CD4-positive, alpha-beta memory T cell (primary cell): Measurements from ENCODE around the gene CMC2. TPM values are rescaled to one million over a fixed set of nuclear protein-coding genes. Genes with fewer than 3 reads are reported as not detected.
A peak's percentile ranks its signal among the peaks of the same experiment; 100 is the strongest.

Experiments
- CTCF ChIA-PET: fragments of 350-600 bp; sonication (Branson Sonifier 250); formaldehyde crosslinking; loops from one replicate; lab custom pipeline; 2021; ENCODE audit warnings: inconsistent platforms; ENCODE audit not compliant: partially characterized antibody; lab: Charles Lee
- POLR2A ChIA-PET: fragments of 350-600 bp; sonication (Branson Sonifier 250); formaldehyde crosslinking; loops from one replicate; lab custom pipeline; 2021; ENCODE audit not compliant: partially characterized antibody; lab: Charles Lee
- DNase-seq, 5 donors: peaks; one replicate each; pipeline versions ENCODE4 v3.0.0 to v3.0.0-alpha.2; 2020 to 2022; ENCODE audit warnings: mixed read lengths in 1 of 5
- H3K27ac ChIP-seq: one replicate; pipeline ENCODE4 v1.7.0; 2013; ENCODE audit warnings: low read depth, low read length
- H3K27me3 ChIP-seq: 2 replicates; pipeline ENCODE4 v1.7.0; 2013; ENCODE audit warnings: mild to moderate bottlenecking, low read length, moderate library complexity; ENCODE audit not compliant: insufficient read depth
- H3K36me3 ChIP-seq: 2 replicates; pipeline ENCODE4 v1.7.0; 2013; ENCODE audit warnings: mild to moderate bottlenecking, low read length, moderate library complexity; ENCODE audit not compliant: insufficient read depth
- H3K4me1 ChIP-seq: 2 replicates; pipeline ENCODE4 v1.7.0; 2013; ENCODE audit warnings: mild to moderate bottlenecking, low read length, moderate library complexity; ENCODE audit not compliant: insufficient read depth
- H3K4me3 ChIP-seq, 2 donors: one replicate each; pipeline ENCODE4 v1.7.0; 2013; ENCODE audit warnings: low read length in 2 of 2, mild to moderate bottlenecking in 1 of 2
- H3K9me3 ChIP-seq, 2 donors: one replicate each; pipeline ENCODE4 v1.7.0; 2013; ENCODE audit warnings: low read length in 2 of 2, control low read depth in 1 of 2; ENCODE audit not compliant: control insufficient read depth in 1 of 2
- H3K27ac Mint-ChIP-seq, 7 donors: one replicate each; pipeline ENCODE4 v1.8.0; 2020 to 2021; ENCODE audit warnings: mixed read lengths in 7 of 7, mild to moderate bottlenecking in 6 of 7, inconsistent platforms in 3 of 7, moderate library complexity in 3 of 7
- H3K27me3 Mint-ChIP-seq, 2 donors: one replicate each; pipeline ENCODE4 v1.8.0; 2020 to 2021; ENCODE audit warnings: mixed read lengths in 2 of 2
- H3K36me3 Mint-ChIP-seq, 2 donors: one replicate each; pipeline ENCODE4 v1.8.0; 2020 to 2021; ENCODE audit warnings: mixed read lengths in 2 of 2, inconsistent platforms in 1 of 2, mild to moderate bottlenecking in 1 of 2
- H3K4me1 Mint-ChIP-seq, 4 donors: one replicate each; pipeline ENCODE4 v1.8.0; 2020 to 2021; ENCODE audit warnings: mixed read lengths in 4 of 4, mild to moderate bottlenecking in 1 of 4
- H3K4me3 Mint-ChIP-seq, 8 donors: one replicate each; pipeline ENCODE4 v1.8.0; 2020 to 2021; ENCODE audit warnings: mixed read lengths in 8 of 8, mild to moderate bottlenecking in 7 of 8, moderate library complexity in 6 of 8, inconsistent platforms in 3 of 8
- H3K9me3 Mint-ChIP-seq, 8 donors: one replicate each; pipeline ENCODE4 v1.8.0; 2020 to 2021; ENCODE audit warnings: mixed read lengths in 8 of 8, mild to moderate bottlenecking in 5 of 8, inconsistent platforms in 3 of 8, moderate library complexity in 1 of 8
- intact Hi-C: fragments of 100-400 bp; cut with micrococcal nuclease; formaldehyde crosslinking; loops from one replicate; pipeline ENCODE4 v1.15.1; 2023
- polyA plus RNA-seq, 2 donors: library from polyadenylated mRNA; unstranded; fragments of 300-500 nt; fragmentation: Illumina TruSeq; gene quantifications; one replicate each; pipeline ENCODE4 v1.2.3, GENCODE V29; 2021
- total RNA-seq, 2 experiments: library from RNA; stranded (reverse); gene quantifications; one replicate each; pipeline ENCODE4 v1.2.3, GENCODE V29; 2021

The CMC2 gene
- total and polyA plus RNA-seq, 4 experiments from 2014 or later, result 39.7 to 154 (median 74.5) TPM

- CTCF ChIA-PET, result interaction anchor here (0.6 to 2.3 kb wide), 5 partner anchors 7 to 1701 kb away, joined by 3 to 13 read pairs (median 5); partner anchors contain the start of gene ATMIN
- intact Hi-C loops, result loop anchor here (1.0 kb wide), 2 partner anchors 10 to 447 kb away; partner anchors contain the start of genes CENPN and CMIP
- H3K4me1 Mint-ChIP-seq, result peaks cover 21 to 67% (median 56%) of the 10 kb centered on the region in 4 donors
Measured at GRCh38 chr16:80997139-80997798, 9.4 kb downstream of the CMC2 start.

GRCh38 chr16:80996688-80997138, 10.0 kb downstream of the CMC2 start:
- Histone ChIP-seq H3K4me3 (peak overlapping the region; percentile 36 to 70), H3K9me3 (no peaks in the 10 kb centered on the region), H3K4me1 (peaks cover 32% of the 10 kb centered on the region), H3K27me3 (no peaks in the 10 kb centered on the region), H3K27ac (peak overlapping the region; percentile 63), H3K36me3 (peaks cover 2% of the 10 kb centered on the region)
- POLR2A ChIA-PET, result interaction anchor here (2.0 to 2.4 kb wide), 2 partner anchors 10 to 40 kb away, joined by 10 to 27 read pairs; partner anchors contain the start of genes ATMIN, CENPN and CMC2
- peak overlapping the region; percentile 93 to 98 (median 94) for H3K27ac Mint-ChIP-seq
- peaks cover 0 to 4% (median 0%) of the 10 kb centered on the region in 8 donors for H3K9me3 Mint-ChIP-seq
- peak overlapping the region; percentile 91 to 98 (median 96) for H3K4me3 Mint-ChIP-seq
- intact Hi-C loops, result loop anchor here (1.0 kb wide), 2 partner anchors 11 to 448 kb away; partner anchors contain the start of genes CENPN and CMIP
- H3K36me3 Mint-ChIP-seq, result peaks cover 6 to 25% of the 10 kb centered on the region in 2 donors
- no peaks in the 10 kb centered on the region for H3K27me3 Mint-ChIP-seq
- no peak for DNase-seq
- CTCF ChIA-PET, result interaction anchor here (0.6 to 2.3 kb wide), 3 partner anchors 8 to 40 kb away, joined by 3 to 13 read pairs (median 8); partner anchors contain the start of gene ATMIN
- peaks cover 19 to 65% (median 52%) of the 10 kb centered on the region in 4 donors for H3K4me1 Mint-ChIP-seq

More at GRCh38 chr16:80997139-80997798, 9.4 kb downstream of the CMC2 start:
- Histone ChIP-seq H3K4me1 (peaks cover 35% of the 10 kb centered on the region), H3K36me3 (no peaks in the 10 kb centered on the region), H3K9me3 (no peaks in the 10 kb centered on the region), H3K27me3 (no peaks in the 10 kb centered on the region), H3K4me3 (peak overlapping the region; percentile 36 to 70), H3K27ac (peak overlapping the region; percentile 63)
- POLR2A ChIA-PET, result interaction anchor here (0.6 to 2.4 kb wide), 3 partner anchors 10 to 1173 kb away, joined by 3 to 27 read pairs (median 10); partner anchors contain the start of genes ATMIN, CENPN, CMC2 and MPHOSPH6
- peak overlapping the region; percentile 91 to 98 (median 96) for H3K4me3 Mint-ChIP-seq
- peaks cover 0 to 4% (median 0%) of the 10 kb centered on the region in 8 donors for H3K9me3 Mint-ChIP-seq
- no peaks in the 10 kb centered on the region for H3K27me3 Mint-ChIP-seq
- peak overlapping the region; percentile 93 to 98 (median 94) for H3K27ac Mint-ChIP-seq
- peaks cover 6 to 23% of the 10 kb centered on the region in 2 donors for H3K36me3 Mint-ChIP-seq
- DNase-seq, result peak in 4 of 5 donors; percentile 15 to 29 (median 24)

GRCh38 chr16:80994451-80994850, 12.2 kb downstream of the CMC2 start:
- H3K4me3 Mint-ChIP-seq, result no peak overlapping the region
- POLR2A ChIA-PET, result no interaction called here

GRCh38 chr16:80993834-80994233, 12.9 kb downstream of the CMC2 start:
- Mint-ChIP-seq H3K4me1 (peaks cover 13 to 45% (median 40%) of the 10 kb centered on the region in 4 donors), H3K27ac (peak overlapping the region in 1 of 7 donors; percentile 75), H3K36me3 (peaks cover 13 to 36% of the 10 kb centered on the region in 2 donors), H3K27me3 (no peaks in the 10 kb centered on the region), H3K9me3 (peaks cover 0 to 2% (median 0%) of the 10 kb centered on the region in 8 donors), H3K4me3 (no peak overlapping the region)
- DNase-seq, result no peak
- no peak overlapping the region for H3K4me3 ChIP-seq
- H3K27ac ChIP-seq, result no peak overlapping the region
- CTCF ChIA-PET, result interaction anchor here (1.2 to 2.8 kb wide), 3 partner anchors 11 to 42 kb away, joined by 4 to 19 read pairs (median 7); partner anchors contain the start of genes ATMIN, CENPN and CMC2
- H3K9me3 ChIP-seq, result no peaks in the 10 kb centered on the region
- H3K27me3 ChIP-seq, result no peaks in the 10 kb centered on the region
- intact Hi-C loops, result no loop called here
- peaks cover 9% of the 10 kb centered on the region for H3K36me3 ChIP-seq
- POLR2A ChIA-PET, result interaction anchor here (1.5 kb wide), 1 partner anchor 11 kb away, joined by 5 read pairs; no protein-coding TSS in a partner anchor
- peaks cover 27% of the 10 kb centered on the region for H3K4me1 ChIP-seq

More at GRCh38 chr16:80994451-80994850, 12.2 kb downstream of the CMC2 start:
- Mint-ChIP-seq H3K36me3 (peaks cover 10 to 34% of the 10 kb centered on the region in 2 donors), H3K4me1 (peaks cover 17 to 52% (median 45%) of the 10 kb centered on the region in 4 donors), H3K27ac (peak overlapping the region in 2 of 7 donors; percentile 13 to 60), H3K27me3 (no peaks in the 10 kb centered on the region), H3K9me3 (peaks cover 0 to 4% (median 0%) of the 10 kb centered on the region in 8 donors)
- intact Hi-C loops, result no loop called here
- H3K9me3 ChIP-seq, result no peaks in the 10 kb centered on the region
- H3K27ac ChIP-seq, result no peak overlapping the region
- DNase-seq, result no peak
- H3K4me1 ChIP-seq, result peaks cover 27% of the 10 kb centered on the region
- peaks cover 9% of the 10 kb centered on the region for H3K36me3 ChIP-seq
- H3K27me3 ChIP-seq, result no peaks in the 10 kb centered on the region
- no peak overlapping the region for H3K4me3 ChIP-seq
- CTCF ChIA-PET, result interaction anchor here (2.8 kb wide), 1 partner anchor 11 kb away, joined by 19 read pairs; the partner anchor contains the start of genes CENPN and CMC2

- H3K27ac ChIP-seq, result no peak overlapping the region
- no peaks in the 10 kb centered on the region for H3K9me3 ChIP-seq
- ChIA-PET POLR2A (interaction anchor here (1.5 kb wide), 1 partner anchor 11 kb away, joined by 5 read pairs; no protein-coding TSS in a partner anchor), CTCF (interaction anchor here (1.2 to 2.8 kb wide), 3 partner anchors 12 to 43 kb away, joined by 4 to 19 read pairs (median 7); partner anchors contain the start of genes ATMIN, CENPN and CMC2)
- Mint-ChIP-seq H3K9me3 (no peaks in the 10 kb centered on the region), H3K36me3 (peaks cover 13 to 36% of the 10 kb centered on the region in 2 donors), H3K4me1 (peaks cover 11 to 40% (median 37%) of the 10 kb centered on the region in 4 donors), H3K4me3 (no peak overlapping the region), H3K27ac (peak overlapping the region in 1 of 7 donors; percentile 57), H3K27me3 (no peaks in the 10 kb centered on the region)
- peaks cover 9% of the 10 kb centered on the region for H3K36me3 ChIP-seq
- no peak overlapping the region for H3K4me3 ChIP-seq
- DNase-seq, result no peak
- intact Hi-C loops, result no loop called here
- peaks cover 26% of the 10 kb centered on the region for H3K4me1 ChIP-seq
- H3K27me3 ChIP-seq, result no peaks in the 10 kb centered on the region
Measured at GRCh38 chr16:80993307-80993706, 13.4 kb downstream of the CMC2 start.

GRCh38 chr16:80992676-80993293, 13.9 kb downstream of the CMC2 start:
- Mint-ChIP-seq H3K4me1 (peaks cover 14 to 40% (median 34%) of the 10 kb centered on the region in 4 donors), H3K27me3 (no peaks in the 10 kb centered on the region), H3K9me3 (no peaks in the 10 kb centered on the region), H3K27ac (peak overlapping the region in 2 of 7 donors; percentile 23 to 57), H3K4me3 (no peak overlapping the region), H3K36me3 (peaks cover 17 to 38% of the 10 kb centered on the region in 2 donors)
- Histone ChIP-seq H3K4me3 (no peak overlapping the region), H3K27me3 (no peaks in the 10 kb centered on the region), H3K36me3 (peaks cover 9% of the 10 kb centered on the region), H3K9me3 (no peaks in the 10 kb centered on the region), H3K27ac (no peak overlapping the region), H3K4me1 (peaks cover 21% of the 10 kb centered on the region)
- DNase-seq, result no peak
- ChIA-PET CTCF (interaction anchor here (1.2 to 2.8 kb wide), 3 partner anchors 12 to 43 kb away, joined by 4 to 19 read pairs (median 7); partner anchors contain the start of genes ATMIN, CENPN and CMC2), POLR2A (interaction anchor here (1.5 kb wide), 1 partner anchor 12 kb away, joined by 5 read pairs; no protein-coding TSS in a partner anchor)
- intact Hi-C loops, result no loop called here
